Mucosa of descending colon (tissue), 3 donors: ENCODE results near the gene PEAK3. TPM values are rescaled to one million over a fixed set of nuclear protein-coding genes. Genes with fewer than 3 reads are reported as not detected.

Experiments used
- ATAC-seq: fragments of 200-7000 bp; cut with Tn5 transposase; one replicate; pipeline ENCODE4 v1.9.1; 2020; ENCODE audit warnings: mild to moderate bottlenecking, moderate library complexity
- DNase-seq, 3 donors: peaks; one replicate each; pipeline ENCODE4 v3.0.0-alpha.2; 2020
- H3K36me3 ChIP-seq: fragments of 200-600 bp; one replicate; pipeline ENCODE4 v1.8.0; 2021; ENCODE audit warnings: low read depth, mild to moderate bottlenecking
- H3K4me1 ChIP-seq: fragments of 200-600 bp; one replicate; pipeline ENCODE4 v1.8.0; 2021; ENCODE audit warnings: low read depth, mild to moderate bottlenecking
- H3K4me3 ChIP-seq: fragments of 200-600 bp; one replicate; pipeline ENCODE4 v1.8.0; 2021; ENCODE audit warnings: mild to moderate bottlenecking
- H3K9me3 ChIP-seq: fragments of 200-600 bp; one replicate; pipeline ENCODE4 v1.8.0; 2021; ENCODE audit warnings: mild to moderate bottlenecking
- CTCF ChIP-seq: fragments of 200-600 bp; IDR thresholded peaks from one replicate; pipeline ENCODE4 v1.8.0; 2022; ENCODE audit warnings: antibody characterized with exemption, mild to moderate bottlenecking
- intact Hi-C, 2 donors: fragments of 100-400 bp; cut with DNase I in 1 of 2; cut with micrococcal nuclease in 1 of 2; formaldehyde crosslinking; loops; one replicate each; pipeline versions ENCODE4 v1.11.0 to v1.11.1; 2022; cut with DNase I, micrococcal nuclease
- total RNA-seq, 3 donors: library from RNA; stranded (reverse); fragmentation: NEBNext Ultra II Directional in 2 of 3; extraction: Animal tissue kit (Norgen Biotek cat#: 25700) in 2 of 3; gene quantifications; one replicate each; pipeline versions ENCODE4 v1.2.1 to v1.2.4, GENCODE V29; 2021 to 2023
- donor health status: DM: no; HTN: no; CAD: no; lungs with moderate emphysema.
- donor health status: DM: no; HTN: no; CAD: no.
- donor health status: DM: no; HTN: yes; CAD: no.

Gene PEAK3
- total RNA-seq, 3 donors from 2014 or later: 0.29 to 1.4 (median 1.1) TPM

DNA sequence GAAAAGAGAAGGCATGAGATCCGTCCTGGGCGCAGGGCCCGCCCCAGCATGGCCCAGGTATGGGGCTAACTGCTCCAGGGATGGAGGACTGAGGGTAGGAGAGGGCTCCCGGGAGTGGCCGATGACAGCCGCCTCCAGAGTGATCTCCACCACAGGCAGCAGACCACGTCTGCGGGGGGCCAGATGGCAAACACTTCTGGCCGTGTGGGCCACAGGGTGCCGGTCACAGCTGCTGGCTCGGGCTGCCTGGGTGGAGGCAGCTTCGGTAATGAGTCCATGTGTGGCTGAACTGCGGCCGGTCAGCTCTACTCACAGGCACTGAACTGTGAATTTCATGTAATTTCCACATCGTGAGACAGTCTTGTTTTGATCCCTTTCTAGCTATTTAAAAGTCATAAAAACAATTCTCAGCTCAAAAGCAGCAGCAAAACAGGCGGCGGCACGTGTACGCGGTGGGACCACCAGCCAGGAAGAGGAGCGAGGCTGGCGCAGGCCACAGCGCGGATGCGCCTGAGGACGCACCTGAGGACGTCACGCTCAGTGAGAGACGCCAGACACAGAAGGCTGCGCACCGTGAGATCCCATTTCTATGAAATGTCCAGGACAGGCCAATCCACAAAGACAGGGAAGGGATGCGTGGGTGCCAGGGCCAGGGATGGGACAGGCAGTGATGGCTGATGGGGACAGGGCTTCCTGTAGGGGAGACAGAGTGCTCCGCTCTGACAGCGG is 42.4 kb upstream of the PEAK3 start:
- DNase-seq (no peak), ATAC-seq (no peak)
- no peaks in the 10 kb centered on the region for H3K36me3 ChIP-seq
- no peaks in the 10 kb centered on the region for H3K9me3 ChIP-seq
- no peak for TF ChIP-seq CTCF
- peaks cover 15% of the 10 kb centered on the region for H3K4me1 ChIP-seq
- no peak overlapping the region for H3K4me3 ChIP-seq
- intact Hi-C loops: loop anchor here in 1 of 2 donors (10.0 kb wide), 1 partner anchor 90 kb away; the partner anchor contains the start of genes PLEKHJ1 and SF3A2

DNA sequence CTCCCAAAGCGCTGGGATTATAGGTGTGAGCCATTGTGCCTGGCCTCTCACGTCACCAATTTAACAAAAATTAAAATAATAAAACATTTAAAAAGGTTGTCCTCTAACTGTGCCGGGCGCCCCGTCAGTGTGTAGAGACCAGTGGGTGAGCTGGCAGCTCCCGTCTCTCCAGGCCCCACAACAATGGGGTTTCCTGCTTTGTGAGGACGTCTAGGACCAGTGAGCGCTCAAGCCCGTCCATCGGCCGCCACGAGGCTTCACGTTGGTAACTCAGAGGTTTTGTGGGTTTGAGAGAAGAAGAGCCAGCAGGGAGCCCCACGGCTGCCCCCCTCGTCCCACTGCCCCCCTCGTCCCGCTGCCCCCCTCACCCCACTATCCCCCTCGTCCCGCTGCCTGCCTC is 41.7 kb upstream of the PEAK3 start:
- Histone ChIP-seq H3K4me3 (no peak overlapping the region), H3K4me1 (peaks cover 12% of the 10 kb centered on the region), H3K9me3 (no peaks in the 10 kb centered on the region), H3K36me3 (no peaks in the 10 kb centered on the region)
- TF ChIP-seq CTCF: no peak
- intact Hi-C loops: loop anchor here in 1 of 2 donors (10.0 kb wide), 1 partner anchor 89 kb away; the partner anchor contains the start of genes PLEKHJ1 and SF3A2
- DNase-seq (no peak), ATAC-seq (no peak)

DNA sequence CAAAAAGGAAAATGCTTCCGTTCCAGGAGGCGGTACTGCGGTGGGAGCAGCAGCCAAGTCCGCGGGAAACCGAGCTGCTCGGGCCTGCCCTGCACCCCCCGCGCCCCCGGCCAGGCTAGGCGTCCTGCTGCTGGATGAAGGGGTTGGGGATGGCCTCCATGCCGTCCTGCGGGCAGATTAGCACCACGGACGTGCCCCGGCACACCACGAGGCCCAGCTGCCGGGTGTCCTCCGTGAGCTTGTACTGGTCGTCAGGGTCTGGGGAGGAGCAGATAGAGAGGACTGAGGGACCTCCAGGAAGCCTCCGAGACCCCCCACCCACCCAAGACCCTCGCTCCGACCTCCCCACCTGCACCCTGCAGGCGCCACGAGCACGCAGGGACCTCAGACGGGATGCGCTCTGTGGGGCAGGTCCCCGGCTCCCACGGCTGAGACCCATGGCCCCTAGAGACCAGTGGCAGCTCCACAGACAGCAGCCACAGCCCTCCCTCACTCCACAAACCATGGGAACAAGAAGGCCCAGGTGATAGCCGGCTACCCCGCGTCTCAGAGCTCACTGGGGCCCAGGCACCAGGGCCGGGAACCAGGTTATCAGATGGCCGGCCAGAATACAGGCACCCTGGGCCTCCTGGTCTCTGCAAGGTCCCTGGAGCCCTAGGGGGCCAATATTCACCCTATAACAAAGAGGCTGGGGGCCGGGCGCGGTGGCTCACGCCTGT is 39.7 kb upstream of the PEAK3 start:
- Histone ChIP-seq H3K4me1 (peaks cover 3% of the 10 kb centered on the region), H3K9me3 (no peaks in the 10 kb centered on the region), H3K4me3 (no peak overlapping the region), H3K36me3 (no peaks in the 10 kb centered on the region)
- intact Hi-C loops: loop anchor here in 1 of 2 donors (10.0 kb wide), 1 partner anchor 87 kb away; the partner anchor contains the start of genes PLEKHJ1 and SF3A2
- no peak for ATAC-seq
- no peak for DNase-seq
- no peak for TF ChIP-seq CTCF

DNA sequence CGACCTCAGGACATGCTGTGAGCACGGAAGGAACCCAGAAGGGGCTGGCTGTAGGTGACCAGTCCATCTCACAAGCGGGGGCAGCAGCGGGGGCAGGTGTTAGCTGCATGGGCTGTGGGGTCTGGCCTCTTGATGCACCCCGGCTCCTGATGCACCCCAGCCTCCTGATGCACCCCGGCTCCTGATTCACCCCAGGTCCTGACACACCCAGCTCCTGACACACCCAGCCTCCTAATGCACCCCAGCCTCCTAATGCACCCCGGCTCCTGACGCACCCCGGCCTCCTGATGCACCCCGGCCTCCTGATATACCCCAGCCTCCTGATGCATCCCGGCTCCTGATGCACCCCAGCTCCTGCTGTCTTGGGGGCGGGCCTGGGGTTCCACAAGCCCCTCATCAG is 39.0 kb upstream of the PEAK3 start:
- H3K4me3 ChIP-seq: no peak overlapping the region
- intact Hi-C loops: loop anchor here in 1 of 2 donors (10.0 kb wide), 1 partner anchor 86 kb away; the partner anchor contains the start of genes PLEKHJ1 and SF3A2
- ATAC-seq: no peak
- no peak for DNase-seq
- no peaks in the 10 kb centered on the region for H3K4me1 ChIP-seq
- H3K9me3 ChIP-seq: no peaks in the 10 kb centered on the region
- no peaks in the 10 kb centered on the region for H3K36me3 ChIP-seq
- no peak for TF ChIP-seq CTCF

DNA sequence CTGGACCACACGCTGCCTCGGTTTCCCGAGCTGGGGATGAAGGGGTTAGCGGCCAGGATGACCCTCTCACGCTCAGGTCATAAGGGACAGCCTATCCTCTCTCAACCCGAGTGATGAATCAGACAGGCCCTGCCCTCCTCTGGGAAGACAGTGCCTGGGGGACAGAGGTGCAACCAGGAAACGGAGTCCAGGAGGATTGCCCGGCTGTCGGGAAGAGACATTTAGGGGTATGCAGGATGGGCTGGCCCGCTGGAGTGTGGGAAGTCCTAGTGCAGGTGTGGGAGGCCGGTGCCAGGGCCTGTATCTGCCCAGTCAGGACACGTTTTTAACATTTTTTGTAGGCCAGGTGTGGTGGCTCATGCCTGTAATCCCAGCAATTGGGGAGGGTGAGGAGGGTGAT is 38.1 kb upstream of the PEAK3 start:
- no peak for ATAC-seq

More for the DNA sequence above, 38.1 kb upstream of the PEAK3 start:
- no peaks in the 10 kb centered on the region for H3K36me3 ChIP-seq
- TF ChIP-seq CTCF: no peak
- DNase-seq: no peak
- H3K9me3 ChIP-seq: no peaks in the 10 kb centered on the region
- no peaks in the 10 kb centered on the region for H3K4me1 ChIP-seq
- intact Hi-C loops: loop anchor here in 1 of 2 donors (10.0 kb wide), 1 partner anchor 85 kb away; the partner anchor contains the start of genes PLEKHJ1 and SF3A2
- no peak overlapping the region for H3K4me3 ChIP-seq
